Measurements from ENCODE around the gene TCEANC. TPM values are rescaled to one million over a fixed set of nuclear protein-coding genes. Genes with fewer than 3 reads are reported as not detected.

TCEANC gene
- total RNA-seq, 1 experiment from 2014 or later: 4.0 TPM

- POLR2A ChIA-PET: interaction anchor here (1.0 to 1.8 kb wide), 3 partner anchors 27 to 368 kb away, joined by 3 to 8 read pairs (median 6); partner anchors contain the start of genes GEMIN8, OFD1, RAB9A and TRAPPC2
- TF ChIP-seq, protein P1, sequence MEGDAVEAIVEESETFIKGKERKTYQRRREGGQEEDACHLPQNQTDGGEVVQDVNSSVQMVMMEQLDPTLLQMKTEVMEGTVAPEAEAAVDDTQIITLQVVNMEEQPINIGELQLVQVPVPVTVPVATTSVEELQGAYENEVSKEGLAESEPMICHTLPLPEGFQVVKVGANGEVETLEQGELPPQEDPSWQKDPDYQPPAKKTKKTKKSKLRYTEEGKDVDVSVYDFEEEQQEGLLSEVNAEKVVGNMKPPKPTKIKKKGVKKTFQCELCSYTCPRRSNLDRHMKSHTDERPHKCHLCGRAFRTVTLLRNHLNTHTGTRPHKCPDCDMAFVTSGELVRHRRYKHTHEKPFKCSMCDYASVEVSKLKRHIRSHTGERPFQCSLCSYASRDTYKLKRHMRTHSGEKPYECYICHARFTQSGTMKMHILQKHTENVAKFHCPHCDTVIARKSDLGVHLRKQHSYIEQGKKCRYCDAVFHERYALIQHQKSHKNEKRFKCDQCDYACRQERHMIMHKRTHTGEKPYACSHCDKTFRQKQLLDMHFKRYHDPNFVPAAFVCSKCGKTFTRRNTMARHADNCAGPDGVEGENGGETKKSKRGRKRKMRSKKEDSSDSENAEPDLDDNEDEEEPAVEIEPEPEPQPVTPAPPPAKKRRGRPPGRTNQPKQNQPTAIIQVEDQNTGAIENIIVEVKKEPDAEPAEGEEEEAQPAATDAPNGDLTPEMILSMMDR (IDR thresholded peaks at IDR 0.05; ENCODE audit: unreplicated experiment): no peak
- no peak for DNase-seq (ENCODE audit: unreplicated experiment)
- CTCF ChIA-PET: interaction anchor here (1.1 to 1.9 kb wide), 2 partner anchors 30 to 87 kb away, joined by 3 to 6 read pairs; no protein-coding TSS in a partner anchor
- peaks cover 10% of the 10 kb centered on the region for H3K4me1 Mint-ChIP-seq (ENCODE audit: insufficient read depth, unreplicated experiment)
- H3K4me3 Mint-ChIP-seq (ENCODE audit: unreplicated experiment): no peak overlapping the region
- H3K27ac Mint-ChIP-seq (ENCODE audit: low read depth, unreplicated experiment): no peak overlapping the region
- peaks cover 12% of the 10 kb centered on the region for H3K27me3 Mint-ChIP-seq (ENCODE audit: insufficient read depth, unreplicated experiment)
- intact Hi-C loops (cut with micrococcal nuclease): no loop called here
- H3K36me3 Mint-ChIP-seq (ENCODE audit: insufficient read depth, unreplicated experiment): peaks cover 14% of the 10 kb centered on the region
- no TSS peak for BruUV-seq (replicated peaks)
- no peaks in the 10 kb centered on the region for H3K9me3 Mint-ChIP-seq (ENCODE audit: unreplicated experiment)
Measured at GRCh38 chrX:13661735-13662288, 8.9 kb downstream of the TCEANC start.

GRCh38 chrX:13662355-13662791, 9.4 kb downstream of the TCEANC start:
- ChIA-PET CTCF (interaction anchor here (0.7 to 1.9 kb wide), 3 partner anchors 29 to 869 kb away, joined by 3 to 6 read pairs (median 3); no protein-coding TSS in a partner anchor), POLR2A (interaction anchor here (1.0 to 2.0 kb wide), 5 partner anchors 9 to 367 kb away, joined by 3 to 8 read pairs (median 6); partner anchors contain the start of genes GEMIN8, OFD1, RAB9A and TCEANC)
- no TSS peak for BruUV-seq (replicated peaks)
- intact Hi-C loops (cut with micrococcal nuclease): no loop called here
- Mint-ChIP-seq H3K27me3 (ENCODE audit: insufficient read depth, unreplicated experiment) (peaks cover 12% of the 10 kb centered on the region), H3K4me1 (ENCODE audit: insufficient read depth, unreplicated experiment) (peaks cover 10% of the 10 kb centered on the region), H3K4me3 (ENCODE audit: unreplicated experiment) (no peak overlapping the region), H3K36me3 (ENCODE audit: insufficient read depth, unreplicated experiment) (peaks cover 14% of the 10 kb centered on the region), H3K27ac (ENCODE audit: low read depth, unreplicated experiment) (no peak overlapping the region), H3K9me3 (ENCODE audit: unreplicated experiment) (no peaks in the 10 kb centered on the region)
- peak; percentile 39 for DNase-seq (ENCODE audit: unreplicated experiment)
- TF ChIP-seq, protein P1 (IDR thresholded peaks at IDR 0.05; ENCODE audit: unreplicated experiment): no peak

DNA sequence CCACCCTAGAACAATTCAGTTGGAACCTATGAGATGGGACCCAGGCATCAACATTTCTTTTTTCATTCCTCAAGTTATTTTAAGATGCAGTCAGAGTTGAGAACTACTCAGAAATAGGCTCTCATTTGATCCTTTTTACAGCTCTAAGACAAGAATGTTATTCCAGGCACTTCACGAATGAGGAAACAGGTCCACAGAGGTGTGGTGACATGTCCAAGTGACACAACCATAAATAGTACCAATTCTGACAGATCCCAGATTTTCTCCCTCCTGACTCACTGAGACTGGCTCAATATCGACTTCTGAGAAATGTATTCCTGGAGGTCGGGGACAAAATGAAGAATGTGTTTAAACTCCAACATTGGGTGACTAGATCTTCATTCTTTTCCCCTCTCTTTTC, 11.1 kb downstream of the TCEANC start:
- Mint-ChIP-seq H3K9me3 (ENCODE audit: unreplicated experiment) (no peaks in the 10 kb centered on the region), H3K4me1 (ENCODE audit: insufficient read depth, unreplicated experiment) (peaks cover 2% of the 10 kb centered on the region), H3K27ac (ENCODE audit: low read depth, unreplicated experiment) (no peak overlapping the region), H3K4me3 (ENCODE audit: unreplicated experiment) (no peak overlapping the region), H3K27me3 (ENCODE audit: insufficient read depth, unreplicated experiment) (peaks cover 12% of the 10 kb centered on the region), H3K36me3 (ENCODE audit: insufficient read depth, unreplicated experiment) (peaks cover 14% of the 10 kb centered on the region)
- TF ChIP-seq, protein P1 (IDR thresholded peaks at IDR 0.05; ENCODE audit: unreplicated experiment): no peak
- CTCF ChIA-PET: interaction anchor here (0.6 kb wide), 1 partner anchor 368 kb away, joined by 4 read pairs; no protein-coding TSS in a partner anchor
- intact Hi-C loops (cut with micrococcal nuclease): no loop called here
- no peak for DNase-seq (ENCODE audit: unreplicated experiment)
- POLR2A ChIA-PET: interaction anchor here (1.3 to 2.0 kb wide), 2 partner anchors 11 to 73 kb away, joined by 5 to 7 read pairs; partner anchors contain the start of gene TCEANC
- BruUV-seq (replicated peaks): no TSS peak

GRCh38 chrX:13666836-13667235, 13.9 kb downstream of the TCEANC start:
- H3K4me1 Mint-ChIP-seq (ENCODE audit: insufficient read depth, unreplicated experiment): no peaks in the 10 kb centered on the region
- BruUV-seq (replicated peaks): no TSS peak
- CTCF ChIA-PET: interaction anchor here (1.4 kb wide), 1 partner anchor 365 kb away, joined by 4 read pairs; no protein-coding TSS in a partner anchor
- intact Hi-C loops (cut with micrococcal nuclease): no loop called here
- TF ChIP-seq, protein P1 (IDR thresholded peaks at IDR 0.05; ENCODE audit: unreplicated experiment): no peak
- no peak for DNase-seq (ENCODE audit: unreplicated experiment)
- H3K9me3 Mint-ChIP-seq (ENCODE audit: unreplicated experiment): no peaks in the 10 kb centered on the region
- H3K36me3 Mint-ChIP-seq (ENCODE audit: insufficient read depth, unreplicated experiment): peaks cover 8% of the 10 kb centered on the region
- peaks cover 15% of the 10 kb centered on the region for H3K27me3 Mint-ChIP-seq (ENCODE audit: insufficient read depth, unreplicated experiment)
- POLR2A ChIA-PET: interaction anchor here (1.0 to 1.4 kb wide), 3 partner anchors 21 to 27 kb away, joined by 3 to 4 read pairs (median 4); no protein-coding TSS in a partner anchor
- H3K27ac Mint-ChIP-seq (ENCODE audit: low read depth, unreplicated experiment): no peak overlapping the region
- H3K4me3 Mint-ChIP-seq (ENCODE audit: unreplicated experiment): no peak overlapping the region

Data from MCF 10A (cell line).